T-helper 22 cell (primary cell): ENCODE data around the gene NTNG2.

ENCODE experiments used
- DNase-seq: peaks from one replicate; pipeline ENCODE4 v3.0.0-alpha.2; 2020; ENCODE audit warnings: low read depth

Gene NTNG2

DNA sequence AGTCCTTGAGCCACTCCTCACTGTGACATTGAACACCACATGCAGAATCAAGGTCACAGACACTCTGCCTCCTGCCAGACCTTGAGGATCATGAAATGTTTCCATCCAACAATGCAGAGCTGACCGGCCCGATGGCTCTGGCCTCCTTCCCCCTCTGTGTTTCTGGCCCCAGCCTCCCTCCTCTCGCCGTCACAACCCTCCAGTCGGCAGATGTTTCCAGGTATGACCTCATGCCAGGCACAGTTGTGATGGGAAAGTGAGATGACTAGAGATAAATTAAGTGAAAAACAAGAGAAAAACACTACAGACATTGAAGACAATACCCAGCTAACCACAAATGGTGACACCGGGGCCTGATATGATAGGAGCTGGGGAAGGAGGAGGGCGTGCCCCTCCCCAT lies 9.8 kb downstream of the NTNG2 start:
- no peak for DNase-seq

DNA sequence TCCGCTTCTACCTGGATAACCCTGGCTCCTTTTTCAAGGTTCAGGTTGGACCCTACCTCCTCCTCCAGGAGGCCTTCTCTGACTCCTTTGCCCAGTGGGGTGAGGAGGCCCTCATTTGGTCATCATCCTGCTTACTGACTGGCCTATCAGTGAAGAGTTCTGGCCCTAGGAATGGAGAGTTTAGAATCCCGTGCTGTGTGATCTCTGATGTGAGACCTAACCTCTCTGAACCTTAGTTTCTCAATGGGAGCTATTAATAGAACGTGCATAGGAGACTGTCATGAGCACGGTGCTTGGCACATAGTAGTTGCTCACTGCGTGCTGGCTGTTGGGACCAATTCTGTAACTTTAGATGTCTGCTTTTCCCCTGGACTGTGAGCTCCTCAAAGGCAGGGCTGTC lies 10.3 kb downstream of the NTNG2 start:
- DNase-seq = no peak

DNA sequence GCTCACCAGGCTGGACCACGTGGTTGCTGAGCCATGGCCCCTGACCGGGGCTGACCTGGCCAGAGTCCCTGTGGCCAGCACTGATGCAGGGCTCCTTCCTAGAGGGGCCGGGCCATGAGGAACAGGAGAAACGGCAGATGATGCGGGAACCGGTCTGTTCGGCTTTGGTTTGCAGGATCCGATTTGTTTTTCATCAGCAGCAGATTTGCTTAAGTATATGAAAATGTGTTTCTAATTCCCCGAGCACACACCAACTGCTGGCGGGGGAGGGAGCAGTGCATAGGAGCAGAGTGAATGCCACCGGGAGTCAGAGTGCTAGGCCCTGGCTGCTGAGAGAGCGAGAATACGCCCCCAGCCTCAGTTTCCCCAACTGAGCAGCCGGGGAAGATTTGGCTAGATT lies 13.6 kb downstream of the NTNG2 start:
- DNase-seq = no peak

DNA sequence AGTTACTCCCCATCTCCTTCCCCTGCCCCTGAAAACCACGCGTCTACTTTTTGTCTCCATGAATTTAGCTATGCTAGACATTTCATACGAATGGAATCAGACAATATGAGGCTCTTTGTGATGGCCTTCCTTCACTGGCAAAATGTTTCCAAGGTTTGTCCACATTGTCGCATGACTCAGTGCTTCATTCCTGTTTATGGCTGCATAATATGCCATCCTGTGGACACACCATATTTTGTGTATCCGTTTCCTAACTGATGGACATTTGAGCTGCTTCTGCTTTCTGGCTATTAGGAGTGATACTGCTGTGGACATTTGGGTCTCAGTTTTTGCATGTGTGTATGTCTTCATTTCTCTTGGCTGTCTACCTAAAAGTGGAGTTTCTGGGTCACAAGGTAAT lies 14.5 kb downstream of the NTNG2 start:
- no peak for DNase-seq

DNA sequence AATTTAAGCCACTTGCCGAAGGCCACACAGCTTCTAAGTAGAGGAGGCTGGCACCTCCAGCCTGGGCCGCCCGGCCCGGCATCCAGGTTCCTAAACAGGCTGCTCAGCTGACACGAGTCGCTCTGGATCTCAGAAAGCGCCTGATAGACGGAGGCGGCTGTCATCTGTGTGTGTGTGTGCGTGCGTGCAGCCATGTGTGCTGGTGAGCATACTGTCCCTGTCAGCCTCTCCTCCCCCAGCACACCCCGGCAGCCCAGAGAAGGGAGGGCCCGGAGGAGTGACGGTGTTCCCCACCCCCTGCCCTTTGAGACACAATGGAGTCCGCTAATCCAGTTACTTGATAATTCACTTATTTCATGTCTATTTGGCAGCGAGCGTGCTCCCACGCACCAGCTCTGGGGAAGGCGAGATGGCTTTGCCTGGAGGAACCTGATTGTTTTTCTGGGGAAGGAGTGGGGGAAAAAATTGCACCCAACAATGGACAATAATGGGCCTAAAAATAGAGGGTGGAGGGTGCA lies 20.0 kb downstream of the NTNG2 start:
- DNase-seq = no peak

DNA sequence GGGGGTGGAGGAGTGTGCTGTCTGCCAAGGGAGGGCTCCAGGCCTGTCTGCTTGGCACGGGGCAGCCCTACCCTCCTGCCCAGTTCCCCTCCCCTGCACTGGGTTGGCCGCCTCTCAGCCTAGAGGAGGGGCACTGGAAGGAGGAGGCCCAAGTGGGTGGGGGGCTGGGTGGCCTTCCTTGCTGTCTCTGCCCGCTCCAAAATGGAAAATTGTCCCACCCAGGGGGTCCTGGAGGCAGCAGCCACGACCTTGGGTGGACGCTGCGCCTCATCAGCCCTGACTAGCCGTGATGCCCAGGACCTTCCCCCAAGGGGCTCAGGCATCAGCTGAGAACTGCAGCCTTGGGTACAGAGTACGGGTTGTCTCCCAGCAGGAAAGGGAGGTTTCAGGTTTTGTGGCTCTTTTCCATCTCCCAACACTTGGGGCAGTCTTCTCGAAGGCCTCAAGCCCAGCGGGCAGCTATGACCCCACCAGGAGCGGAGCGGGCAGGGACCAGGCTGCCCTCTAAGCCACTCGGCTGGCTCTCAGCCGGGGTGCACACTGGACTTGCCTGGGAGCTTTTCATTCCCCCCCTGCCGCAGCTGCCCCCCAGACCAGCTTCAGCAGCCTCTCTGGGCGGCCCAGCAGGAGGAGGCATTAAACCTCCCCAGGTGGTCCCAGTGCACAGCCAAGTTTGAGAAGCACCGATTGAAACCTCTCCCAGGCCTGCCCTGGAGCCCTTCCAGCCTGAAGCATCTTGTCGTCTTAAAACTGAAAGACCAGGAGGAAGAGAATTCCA lies 20.6 kb downstream of the NTNG2 start:
- DNase-seq = no peak

DNA sequence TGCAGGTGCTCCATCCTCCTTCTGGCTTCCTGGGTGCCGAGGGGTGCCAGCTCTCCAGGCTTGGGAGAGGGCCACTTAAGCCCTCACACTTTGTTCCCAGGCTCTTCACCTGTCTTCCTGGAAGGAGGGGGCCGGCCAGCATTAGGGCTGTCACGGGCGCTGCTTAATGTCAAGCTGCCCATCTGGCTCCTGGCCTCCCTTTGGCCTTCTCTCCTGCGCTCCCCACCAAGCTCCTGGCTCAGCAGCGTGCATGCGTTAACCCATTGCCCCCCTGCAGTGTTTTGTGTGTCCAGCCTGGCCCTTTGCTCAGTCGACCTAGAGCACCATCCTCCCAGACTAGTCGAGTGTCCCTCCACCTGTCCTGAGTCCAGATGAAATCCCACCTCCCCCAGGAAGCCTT lies 21.3 kb downstream of the NTNG2 start:
- DNase-seq = no peak

DNA sequence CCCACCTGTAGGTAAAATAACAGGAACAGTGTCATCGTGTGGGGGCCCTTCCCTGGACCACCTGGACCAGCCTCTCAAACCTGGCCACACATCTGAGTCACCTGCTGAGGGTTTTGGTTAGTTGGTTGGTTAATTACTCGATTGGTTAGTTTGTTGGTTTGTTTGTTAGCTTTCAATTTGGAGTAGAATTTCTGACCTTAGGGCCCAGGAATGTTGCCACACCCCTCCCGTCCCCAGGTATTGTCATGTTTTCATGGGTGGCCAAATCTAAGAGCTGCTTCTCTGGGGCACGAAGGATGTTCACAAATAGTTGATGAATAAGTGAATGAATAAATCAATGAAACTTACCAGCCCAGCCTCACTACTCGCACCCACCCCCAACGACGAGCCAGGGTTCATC lies 21.9 kb downstream of the NTNG2 start:
- no peak for DNase-seq

DNA sequence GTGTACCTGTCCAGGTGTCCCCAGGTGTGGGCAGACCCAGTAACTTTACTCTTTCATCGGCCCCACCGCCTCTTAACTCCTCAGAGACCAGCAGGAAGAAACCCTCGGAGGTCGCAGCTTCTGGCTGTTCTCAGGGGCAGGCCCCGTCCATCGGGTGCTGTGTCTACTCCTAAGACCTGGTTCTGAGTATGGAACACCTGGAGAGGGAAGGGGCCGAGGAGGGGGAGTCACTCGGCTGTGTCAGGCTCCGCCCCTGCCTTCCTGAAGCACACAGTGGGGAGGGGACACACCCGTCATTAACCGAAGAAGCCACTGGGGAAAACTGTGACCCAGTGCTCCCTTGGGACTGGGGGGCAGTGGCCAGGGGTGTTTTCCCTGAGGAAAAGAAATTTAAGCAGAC lies 22.3 kb downstream of the NTNG2 start:
- no peak for DNase-seq

DNA sequence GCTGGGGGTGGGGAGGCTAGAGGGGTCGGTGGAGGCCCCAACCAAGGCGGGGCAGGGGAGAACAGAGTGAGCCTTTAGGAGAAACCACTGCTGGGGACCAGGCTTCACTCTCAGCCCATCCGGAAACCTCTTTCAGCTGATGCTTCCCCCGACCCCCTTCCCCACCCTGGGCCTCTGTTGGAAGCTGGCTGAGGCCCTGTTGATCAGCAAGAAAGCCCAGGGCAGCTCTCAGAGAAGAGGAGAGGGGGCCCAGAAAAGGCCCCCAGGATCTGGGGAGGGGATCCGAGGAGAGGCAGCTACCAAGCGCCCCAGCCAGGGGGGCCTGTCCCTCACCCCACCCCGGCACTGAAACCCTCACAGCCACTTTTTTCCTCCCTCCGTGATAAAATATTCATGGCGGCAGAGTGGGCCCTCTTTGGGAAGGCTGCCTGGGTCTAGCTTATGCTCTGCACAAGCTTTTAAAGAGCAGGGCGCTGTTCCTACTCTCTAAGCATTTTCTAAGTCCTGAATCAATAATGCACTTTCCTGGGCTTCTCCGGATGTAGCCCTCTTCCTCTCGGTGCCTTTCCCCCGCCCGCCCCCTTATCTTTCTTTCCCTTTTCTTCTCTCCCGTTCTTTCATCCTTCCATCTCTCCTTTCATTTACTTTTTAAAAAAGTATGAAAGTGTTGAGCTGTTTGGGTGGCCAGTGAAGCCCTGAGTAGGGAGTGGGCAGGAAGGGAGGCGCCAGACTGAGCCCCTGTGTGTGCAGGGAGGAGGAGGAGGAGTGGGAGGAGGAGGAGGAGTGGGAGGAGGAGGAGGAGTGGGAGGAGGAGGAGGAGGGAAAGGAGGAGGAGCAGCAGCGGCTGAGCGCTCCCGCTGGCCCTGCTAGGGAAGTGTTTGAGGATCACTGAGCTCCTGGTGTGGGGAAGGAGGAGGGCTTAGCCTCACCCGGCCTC lies 23.5 kb downstream of the NTNG2 start:
- DNase-seq = no peak

DNA sequence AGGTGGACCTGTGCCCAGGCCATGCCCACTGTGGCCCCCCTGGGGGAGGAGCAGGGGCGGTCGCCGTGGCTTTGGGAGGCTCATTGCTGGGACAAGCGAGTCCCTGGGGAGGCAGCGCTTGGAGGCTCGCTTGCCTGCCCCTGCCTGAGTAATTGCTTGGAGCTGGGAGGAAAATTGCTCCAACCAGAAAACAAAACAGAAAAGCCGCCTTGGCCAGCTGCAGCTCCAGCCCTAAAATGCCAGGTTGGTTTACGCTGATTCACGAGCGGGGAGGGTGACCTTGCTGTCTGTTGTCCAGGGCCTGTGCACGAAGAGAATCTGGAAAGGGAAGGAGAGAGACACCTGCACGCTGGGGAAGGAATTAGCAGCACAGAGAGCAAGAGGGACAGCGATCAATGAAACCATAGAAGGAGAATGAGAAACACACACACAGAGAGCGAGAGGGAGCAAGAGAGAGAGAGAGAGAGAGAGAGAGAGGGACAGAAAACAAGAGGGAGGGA lies 25.3 kb downstream of the NTNG2 start:
- DNase-seq = no peak

DNA sequence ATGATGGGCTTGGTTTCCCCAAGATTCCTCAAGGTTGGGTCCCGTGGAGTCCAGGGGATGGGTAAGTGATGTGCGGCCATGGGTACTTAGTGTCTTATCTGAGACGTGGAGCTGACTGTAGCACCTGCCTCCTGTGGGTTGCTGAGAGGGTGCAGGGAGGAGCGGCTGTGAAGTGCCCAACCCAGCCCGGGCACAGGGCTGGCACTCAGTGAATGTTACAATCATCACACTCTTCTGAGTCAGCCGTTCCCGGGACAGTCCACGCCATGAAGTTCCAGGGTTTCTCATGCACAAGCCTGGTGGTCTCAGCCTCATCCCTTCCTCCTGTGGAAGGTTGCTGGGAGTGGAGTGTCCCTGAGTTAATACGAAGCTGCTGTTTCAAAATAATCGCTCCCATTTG lies 29.1 kb downstream of the NTNG2 start:
- DNase-seq = no peak

DNA sequence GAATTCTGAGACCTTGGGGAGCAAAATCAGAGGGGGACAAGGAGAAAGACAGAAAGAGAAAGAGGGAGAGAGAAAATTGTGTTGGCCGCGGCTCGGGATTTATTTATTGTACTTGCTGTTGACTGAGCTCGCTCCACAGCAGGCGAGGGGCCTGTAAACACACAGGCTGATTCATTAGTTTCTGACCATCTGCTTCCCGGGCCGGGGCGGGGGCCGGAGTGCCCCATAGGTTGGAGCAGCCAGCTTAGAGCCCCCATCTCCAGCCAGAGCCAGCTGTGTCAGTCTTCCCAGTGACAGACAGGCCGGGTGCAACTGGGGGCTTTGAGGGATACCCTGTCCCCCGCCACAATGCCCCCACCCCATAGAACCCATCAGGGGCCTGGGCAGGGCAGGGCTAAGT lies 30.9 kb downstream of the NTNG2 start:
- DNase-seq = no peak

DNA sequence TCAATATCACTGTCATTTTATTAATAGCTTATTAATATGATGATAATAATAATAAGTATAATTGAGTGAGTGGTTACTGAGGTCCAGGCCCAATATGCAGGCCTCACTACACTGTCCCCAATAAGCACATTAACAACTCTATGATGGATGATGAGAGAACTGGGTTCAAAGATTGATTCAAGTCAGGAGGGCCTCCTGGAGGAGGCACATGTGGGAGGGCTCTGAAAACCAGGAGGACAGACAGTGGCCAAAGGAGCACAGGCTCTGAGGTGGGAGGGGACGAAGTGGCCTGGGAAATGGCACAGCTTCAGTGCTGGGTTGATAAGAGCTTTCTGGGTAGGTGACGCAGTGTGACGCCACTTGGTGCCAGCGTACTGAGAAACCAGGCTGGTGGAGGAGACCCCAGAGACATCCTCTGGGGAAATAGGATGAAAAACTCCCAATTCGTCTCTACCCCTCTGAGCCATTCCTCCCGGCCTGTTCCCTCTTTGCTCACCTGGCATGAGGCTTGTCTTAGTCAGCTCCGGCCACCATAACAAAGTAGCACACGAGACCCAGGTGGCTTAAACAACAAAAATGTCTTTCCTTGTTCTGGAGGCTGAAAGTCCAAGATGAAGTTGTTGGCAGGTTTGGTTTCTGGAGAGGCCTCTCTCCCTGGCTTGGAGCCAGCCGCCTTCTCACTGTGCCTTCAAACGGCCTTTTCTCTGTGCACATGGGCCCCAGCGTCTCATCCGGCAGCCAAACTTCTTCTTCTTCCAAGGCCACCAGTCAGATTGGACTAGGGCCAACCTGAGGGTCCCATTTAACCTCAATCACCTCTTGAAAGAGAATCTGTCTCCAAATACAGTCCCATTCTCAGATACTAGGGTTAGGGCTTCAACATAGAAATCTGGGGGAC lies 31.6 kb downstream of the NTNG2 start:
- no peak for DNase-seq

DNA sequence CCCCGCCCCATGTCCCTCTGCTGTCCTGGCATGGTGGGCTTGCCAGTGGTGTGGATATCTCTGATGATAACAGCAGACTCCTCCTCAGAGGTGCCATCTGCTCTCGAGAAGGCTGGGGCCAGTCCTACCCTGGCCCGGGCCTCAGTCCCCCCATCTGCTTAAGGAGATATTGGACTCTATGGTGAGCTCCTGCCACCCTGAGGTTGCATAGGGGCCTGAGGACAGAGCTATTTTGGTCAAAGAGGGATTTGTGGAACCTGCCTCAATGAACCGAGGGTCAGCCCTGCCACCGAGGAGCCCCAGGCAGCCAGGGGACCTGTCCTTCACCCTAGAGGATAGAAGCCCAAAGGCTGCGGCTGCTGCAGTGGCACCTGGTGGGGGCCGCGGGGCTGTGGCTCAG lies 32.6 kb downstream of the NTNG2 start:
- no peak for DNase-seq

DNA sequence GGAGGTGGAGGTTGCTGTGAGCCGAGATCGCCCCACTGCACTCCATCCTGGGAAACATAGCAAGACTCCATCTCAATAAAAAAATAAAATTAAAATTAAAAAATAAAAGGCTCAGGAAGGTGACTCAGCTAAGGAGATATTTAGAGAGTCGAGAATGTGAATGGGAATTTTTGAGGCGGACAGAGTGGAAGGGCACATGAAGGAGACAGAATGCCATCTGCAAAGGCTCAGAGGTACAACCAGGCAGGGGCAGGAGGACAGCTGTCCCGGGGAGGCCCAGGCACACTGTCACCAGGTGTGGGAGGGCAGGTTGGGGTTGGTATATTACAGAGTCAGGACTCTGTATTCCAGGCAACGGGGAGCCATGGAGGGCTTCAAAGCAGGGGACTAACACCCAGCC lies 35.5 kb downstream of the NTNG2 start:
- DNase-seq = no peak

DNA sequence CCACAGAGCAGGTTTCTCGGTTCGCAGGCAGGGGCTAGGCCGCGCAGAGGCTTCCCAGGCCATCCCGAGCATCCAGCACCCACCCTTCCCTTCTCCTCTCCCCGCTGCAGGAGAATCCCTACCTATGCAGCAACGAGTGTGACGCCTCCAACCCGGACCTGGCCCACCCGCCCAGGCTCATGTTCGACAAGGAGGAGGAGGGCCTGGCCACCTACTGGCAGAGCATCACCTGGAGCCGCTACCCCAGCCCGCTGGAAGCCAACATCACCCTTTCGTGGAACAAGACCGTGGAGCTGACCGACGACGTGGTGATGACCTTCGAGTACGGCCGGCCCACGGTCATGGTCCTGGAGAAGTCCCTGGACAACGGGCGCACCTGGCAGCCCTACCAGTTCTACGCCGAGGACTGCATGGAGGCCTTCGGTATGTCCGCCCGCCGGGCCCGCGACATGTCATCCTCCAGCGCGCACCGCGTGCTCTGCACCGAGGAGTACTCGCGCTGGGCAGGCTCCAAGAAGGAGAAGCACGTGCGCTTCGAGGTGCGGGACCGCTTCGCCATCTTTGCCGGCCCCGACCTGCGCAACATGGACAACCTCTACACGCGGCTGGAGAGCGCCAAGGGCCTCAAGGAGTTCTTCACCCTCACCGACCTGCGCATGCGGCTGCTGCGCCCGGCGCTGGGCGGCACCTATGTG lies 36.1 kb downstream of the NTNG2 start:
- no peak for DNase-seq

DNA sequence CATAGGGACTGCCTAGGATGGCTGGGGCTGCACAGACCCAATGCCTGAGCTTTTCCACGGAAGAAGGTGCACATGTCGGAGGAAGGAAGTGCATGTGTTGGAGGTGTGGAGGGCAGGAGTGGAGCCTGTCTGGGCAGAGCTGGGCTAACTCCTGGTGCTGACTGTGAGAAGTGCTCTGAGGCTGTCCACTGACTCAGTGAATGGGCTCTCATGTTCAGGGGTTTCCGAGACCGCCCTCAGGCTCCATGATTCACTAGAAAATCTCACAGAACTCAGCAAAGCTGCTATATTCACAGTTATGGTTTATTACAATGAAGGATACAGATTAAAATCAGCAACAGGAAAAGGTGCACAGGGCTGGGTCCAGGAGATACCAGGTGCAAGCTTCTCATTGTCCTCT lies 37.2 kb downstream of the NTNG2 start:
- no peak for DNase-seq

DNA sequence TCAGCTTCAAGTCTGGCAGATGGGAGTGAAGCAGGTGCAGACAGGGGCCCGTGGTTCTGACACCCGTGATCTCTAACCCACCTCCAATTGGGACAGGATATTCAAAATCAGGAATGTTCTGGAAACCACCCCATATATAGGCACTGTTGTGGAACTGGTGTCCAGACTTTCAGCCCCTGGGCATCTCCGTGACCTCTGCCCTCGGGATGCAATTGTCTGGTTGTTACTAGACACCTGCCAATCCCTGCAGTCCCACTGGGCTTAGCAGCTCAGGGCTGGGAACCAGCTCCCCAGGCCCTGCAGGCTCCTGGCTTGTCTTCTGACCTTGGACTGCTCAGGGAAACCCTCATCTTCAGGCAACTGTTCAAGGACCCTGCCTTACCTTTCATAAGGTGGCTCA lies 38.8 kb downstream of the NTNG2 start:
- DNase-seq = no peak

DNA sequence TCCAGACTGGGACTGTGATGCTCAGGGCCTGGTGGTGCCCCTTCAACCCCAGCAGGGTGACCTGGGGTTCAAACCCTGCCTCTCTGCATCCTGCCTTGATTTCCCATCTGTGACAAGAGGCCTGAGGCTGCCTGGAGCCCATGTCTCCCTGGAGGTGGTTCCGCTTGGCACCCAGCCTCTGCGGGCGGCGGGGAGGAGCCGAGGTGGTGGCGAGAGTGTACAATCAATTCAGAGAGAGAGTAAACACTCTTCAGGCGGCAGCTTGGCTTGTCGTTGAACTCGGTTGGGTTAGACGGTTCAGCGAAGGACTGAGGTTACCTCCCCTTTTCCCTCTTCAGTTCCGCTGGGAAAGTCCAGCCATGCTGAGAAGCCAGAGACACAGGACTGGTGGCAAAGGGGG lies 39.3 kb downstream of the NTNG2 start:
- DNase-seq = no peak
